GM18873 (cell line): ENCODE results near the gene SLC43A3.

Source experiments
- ATAC-seq: cut with Tn5 transposase; IDR thresholded peaks from one replicate; pipeline ENCODE4 v1.9.1; 2021; ENCODE audit warnings: mild to moderate bottlenecking, moderate library complexity, moderate number of reproducible peaks; ENCODE audit not compliant: unreplicated experiment, low FRiP score

The SLC43A3 gene

DNA sequence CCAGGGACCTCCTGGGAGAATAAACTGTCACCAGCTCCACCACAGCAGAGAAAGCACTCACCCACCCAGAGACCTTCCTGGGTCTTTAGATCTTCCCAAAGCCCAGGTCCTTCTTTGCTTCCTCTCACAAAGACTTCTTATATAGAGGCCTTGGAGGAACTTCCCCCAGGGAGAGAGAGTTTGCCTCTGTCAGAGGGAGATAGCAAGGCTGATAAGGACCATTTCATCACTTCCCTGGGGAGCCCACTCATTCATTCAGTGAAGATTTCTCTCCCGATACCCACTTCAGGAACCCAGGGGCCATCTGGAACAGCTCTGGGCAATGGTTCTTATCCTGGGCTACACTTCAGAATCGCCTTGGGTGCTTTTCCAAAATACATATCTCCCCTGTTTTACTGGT, 36.4 kb downstream of the SLC43A3 start, which contains the start of gene PRG2:
Gene PRG2, minus strand, starts transcription at position 116 of the 400 bp plus-strand sequence. CDS start 706 bp downstream, outside the sequence.
- ATAC-seq: no peak

DNA sequence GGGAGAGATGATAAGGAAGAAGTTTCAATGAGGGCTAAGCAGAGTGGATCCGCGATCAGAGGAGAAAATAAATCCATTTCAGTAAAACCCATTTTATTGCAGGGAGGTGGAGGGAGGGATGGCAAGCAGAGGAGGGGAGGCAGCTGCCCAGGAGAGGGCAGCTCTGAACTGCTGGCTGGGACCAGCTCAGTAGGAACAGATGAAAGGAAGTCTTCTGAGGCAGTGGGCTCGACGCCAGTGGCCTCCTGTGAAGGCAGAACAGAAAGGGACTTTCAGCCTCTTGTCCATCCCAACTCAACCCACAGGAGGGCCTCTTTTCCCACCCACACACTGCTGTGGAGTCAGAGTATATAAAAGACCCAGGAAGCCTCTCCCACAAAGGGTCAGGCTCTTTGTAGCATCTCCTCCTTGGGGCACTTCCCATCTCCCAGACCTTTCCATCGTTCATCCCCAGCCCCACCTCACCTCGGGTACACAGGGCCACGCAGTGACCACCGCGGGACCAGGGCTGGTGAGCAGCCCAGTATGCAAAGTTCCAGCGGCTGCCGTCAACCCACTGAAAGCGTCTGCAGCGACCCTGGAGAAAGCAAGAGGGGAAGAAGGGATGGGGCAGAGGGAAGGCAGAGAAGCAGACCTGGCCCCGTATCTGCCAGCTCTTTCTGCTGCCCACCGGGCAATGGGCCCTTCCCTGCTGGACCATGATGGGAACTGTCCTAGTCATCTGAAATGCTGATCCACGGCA, 39.5 kb downstream of the SLC43A3 start:
- no peak for ATAC-seq

DNA sequence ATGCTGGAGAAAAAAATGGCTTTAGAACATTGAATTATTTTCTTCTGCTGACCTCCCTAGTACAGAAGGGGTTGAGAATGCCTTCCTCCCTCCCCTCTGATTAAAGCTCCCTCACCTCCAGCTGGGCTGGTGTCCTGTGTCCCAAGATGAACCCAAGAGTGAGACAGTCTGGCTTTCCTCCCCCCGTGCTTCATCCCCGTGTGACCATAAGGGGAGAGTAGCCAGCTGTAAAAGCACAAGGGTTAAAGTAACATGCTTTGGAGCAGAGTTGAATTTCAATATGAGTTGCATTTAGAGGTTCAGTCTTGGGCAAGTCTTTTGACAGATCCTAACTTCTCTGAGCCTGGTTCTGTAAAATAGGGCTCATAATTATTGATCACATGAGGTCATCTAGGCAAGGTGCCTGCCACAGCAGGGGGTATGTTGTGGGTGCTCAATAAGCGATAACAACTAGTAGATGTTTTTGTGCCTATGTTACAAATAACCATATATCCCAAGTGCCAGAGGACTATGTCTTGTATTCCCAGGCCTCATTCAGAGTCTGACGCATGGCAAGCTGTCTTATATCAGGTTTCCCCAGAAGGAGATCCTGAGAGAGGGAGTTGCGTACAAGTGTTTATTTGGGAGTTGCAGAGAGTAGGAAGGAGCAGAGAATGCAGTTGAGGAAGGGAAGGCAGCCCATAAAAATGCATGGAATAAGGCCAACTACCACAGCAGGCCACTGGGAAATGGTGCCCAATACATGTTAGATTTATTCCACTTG, 40.6 kb downstream of the SLC43A3 start:
- ATAC-seq: no peak

DNA sequence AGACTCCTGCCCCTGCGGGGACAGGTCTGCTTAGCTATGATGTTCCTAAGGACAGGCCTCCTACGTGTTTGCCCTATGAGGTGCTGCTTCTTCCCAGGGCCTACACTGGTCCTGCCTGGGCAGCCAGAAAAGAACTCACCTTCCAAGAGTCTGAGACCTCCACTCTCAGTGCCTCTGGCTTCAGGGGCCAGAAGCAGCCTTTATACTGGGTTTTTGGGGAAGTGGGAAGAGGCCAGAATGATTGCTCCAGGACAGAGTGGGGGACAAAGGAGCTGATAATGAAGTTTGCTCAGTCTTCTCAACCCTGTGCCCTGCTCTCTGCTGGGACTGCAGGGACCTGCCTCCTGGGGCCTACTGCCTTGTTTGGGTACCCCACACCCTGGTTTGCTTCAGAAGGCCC, 45.9 kb downstream of the SLC43A3 start, which contains the start of gene PRG3:
Gene PRG3, minus strand, starts transcription at position 176 of the 400 bp plus-strand sequence. CDS start 442 bp downstream, outside the sequence.
- no peak for ATAC-seq

DNA sequence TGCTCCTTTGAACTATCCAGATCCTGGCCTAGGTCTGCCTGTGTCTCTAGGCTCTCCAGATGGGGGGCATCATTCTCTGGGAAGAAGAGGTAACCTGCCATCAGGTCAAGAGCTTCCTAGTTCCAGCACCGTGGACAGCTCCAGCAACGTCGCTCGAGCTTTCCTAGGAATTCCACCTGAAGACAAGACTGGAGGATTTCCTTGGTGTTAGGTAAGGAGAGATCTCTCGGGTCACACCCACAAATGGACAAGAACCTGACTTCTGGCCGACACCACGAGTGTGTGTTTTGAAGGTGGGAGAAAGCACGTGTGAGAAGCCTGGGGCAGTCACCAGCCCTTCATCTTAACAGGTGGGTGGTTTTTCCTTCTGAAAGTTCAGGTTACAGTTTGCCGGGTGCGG, 47.2 kb downstream of the SLC43A3 start:
- ATAC-seq: no peak

DNA sequence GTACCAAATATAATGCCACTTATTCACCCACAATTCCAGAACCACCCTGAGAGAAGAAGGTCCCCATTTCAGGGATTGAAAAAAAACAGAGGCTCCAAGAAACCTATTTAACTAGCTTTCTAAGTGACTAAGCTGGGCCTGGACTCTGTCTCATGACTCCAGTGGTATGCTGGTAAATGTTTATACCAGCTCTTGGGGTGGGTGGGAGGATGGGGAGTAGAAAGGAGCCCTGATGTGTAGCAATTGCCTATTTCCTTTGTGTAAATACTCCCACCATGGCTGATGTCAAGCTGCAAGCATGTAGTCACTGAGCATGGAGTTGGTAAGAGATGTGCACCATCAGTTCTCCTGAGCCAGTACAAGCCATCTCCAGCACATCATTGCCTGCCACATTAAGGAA, 48.7 kb downstream of the SLC43A3 start:
- no peak for ATAC-seq

DNA sequence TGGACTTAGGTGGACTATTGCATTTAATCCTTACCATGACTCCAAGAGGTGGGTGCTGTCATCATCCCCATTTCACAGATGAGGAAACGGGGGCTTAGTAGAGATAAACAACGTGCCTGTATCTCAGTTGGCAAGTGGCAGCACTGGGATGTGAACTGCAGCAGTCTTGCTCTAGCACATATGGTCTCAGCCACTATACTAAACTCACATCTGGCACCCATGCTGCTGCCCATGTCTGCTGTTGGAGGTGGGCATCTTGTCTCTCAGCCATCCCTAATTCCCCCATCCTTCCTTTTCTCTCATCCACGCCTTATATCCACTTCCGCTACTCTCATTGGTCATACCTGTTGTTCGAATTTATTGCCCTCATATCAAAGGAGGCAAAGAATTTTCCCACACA, 49.8 kb downstream of the SLC43A3 start:
- no peak for ATAC-seq

DNA sequence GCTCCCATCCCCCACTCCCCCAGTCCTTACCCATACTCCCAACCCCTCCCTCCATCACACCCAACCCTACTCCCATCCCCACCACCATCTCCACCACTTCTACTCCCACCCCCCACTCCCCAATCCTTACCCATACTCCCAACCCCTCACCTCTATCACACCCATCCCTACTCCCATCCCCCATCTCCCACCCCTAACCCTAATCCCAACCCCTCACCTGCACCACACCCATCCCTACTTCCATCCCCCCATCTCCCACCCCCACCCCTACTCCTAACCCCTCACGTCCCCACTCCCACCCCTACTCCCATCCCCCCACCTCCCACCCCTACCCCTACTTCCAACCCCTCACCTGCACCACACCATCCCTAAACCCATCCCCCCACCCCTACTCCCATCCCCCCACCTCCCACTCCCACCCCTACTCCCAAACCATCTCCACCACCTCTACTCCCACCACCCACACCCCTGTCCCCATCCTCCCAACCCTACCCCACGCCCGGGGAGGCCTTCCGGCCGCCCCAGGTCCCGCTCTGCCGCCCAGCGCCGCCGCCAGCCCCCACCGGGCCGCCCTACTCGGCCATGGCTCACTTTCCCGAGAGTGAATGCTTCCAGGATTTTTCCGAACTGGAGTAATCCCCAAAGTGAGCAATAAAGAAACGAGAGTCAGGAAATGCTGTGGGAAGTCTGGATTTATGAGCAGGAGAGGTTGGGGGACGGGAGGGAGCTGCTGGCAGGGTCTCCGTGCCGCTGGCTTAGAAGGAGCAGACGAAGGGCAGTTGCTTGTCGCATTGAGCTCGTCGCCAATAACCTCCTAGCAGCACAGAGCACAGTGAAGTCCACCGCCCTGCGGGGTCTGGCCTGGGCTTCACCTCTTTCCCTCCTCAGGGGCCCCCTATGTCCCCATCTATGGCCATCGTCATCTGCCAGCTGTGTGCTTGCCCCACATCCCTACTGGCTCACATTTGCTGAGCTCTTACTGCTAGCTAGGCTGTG, 50.5 kb downstream of the SLC43A3 start:
- no peak for ATAC-seq

DNA sequence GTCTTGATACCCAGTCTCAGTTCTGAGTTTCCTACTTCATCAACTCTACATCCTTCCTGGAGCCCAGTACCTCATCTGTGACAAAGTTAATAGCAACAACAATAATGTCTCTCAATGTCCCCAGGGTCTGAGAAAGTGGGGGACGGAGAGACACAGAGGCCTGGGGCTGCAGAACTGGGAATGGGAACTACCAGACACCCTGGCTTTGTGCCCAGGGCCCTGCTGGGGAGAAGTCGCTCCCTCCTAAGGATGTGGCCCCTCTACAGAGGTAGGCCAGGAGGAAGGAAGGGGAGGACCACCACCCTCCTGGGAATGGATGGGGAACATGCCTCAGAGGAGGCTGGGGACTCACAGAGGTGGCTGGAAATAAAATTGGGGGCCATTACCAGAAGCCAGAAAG, 51.4 kb downstream of the SLC43A3 start:
- ATAC-seq: no peak

DNA sequence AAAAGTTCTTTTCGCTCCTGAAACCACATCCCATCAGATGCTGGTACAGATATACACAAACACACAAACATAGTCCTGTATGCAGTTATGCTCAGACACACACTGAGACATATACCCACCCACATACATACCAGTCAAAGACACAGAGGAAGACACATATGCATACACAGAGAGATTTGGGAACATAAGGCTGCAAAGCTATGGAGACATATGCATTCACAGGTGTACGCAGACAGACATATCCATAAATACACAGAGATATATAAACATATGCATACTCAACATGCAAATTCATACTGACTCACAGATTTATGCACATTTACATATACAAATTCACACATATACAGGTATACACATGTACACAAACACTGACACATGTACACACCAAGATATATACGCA, 52.0 kb downstream of the SLC43A3 start:
- ATAC-seq: no peak

DNA sequence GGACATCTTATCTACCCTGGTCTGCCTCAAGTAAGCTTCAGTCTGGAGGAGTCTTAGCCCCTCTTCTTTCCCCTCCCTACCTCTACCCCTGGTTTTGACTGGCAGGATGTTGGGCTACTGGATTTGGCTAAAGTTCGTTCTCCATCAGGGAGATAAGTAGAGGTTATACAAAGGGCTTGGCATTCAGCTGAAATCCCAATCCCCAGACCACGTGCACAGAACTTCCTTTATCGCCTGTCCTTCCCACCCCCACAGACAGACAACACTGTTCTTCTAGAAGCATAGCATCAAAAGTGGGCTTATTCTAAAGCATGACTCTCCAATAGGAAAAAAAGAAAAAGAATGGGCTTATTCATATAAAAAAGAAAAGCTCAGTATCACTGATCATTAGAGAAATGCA, 53.8 kb downstream of the SLC43A3 start:
- no peak for ATAC-seq

DNA sequence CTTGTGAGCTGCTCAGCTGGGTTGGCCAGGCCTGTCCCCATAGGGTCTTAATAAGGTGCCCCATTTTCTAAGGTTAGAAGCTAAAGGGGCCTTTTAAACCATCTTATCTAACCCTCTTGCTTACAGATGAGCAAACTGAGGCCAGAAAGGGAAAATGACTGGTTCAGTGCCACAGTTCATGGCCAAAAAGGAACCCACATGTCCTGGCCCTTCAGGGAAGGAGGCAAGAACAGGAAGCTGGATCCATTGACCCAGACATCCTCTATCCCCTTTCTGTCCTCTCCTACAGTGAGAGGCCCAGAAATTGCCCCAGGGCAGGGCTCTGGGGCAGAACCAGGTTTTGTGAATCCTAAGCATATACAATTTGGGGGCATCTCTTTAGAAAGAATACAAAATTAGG, 56.0 kb downstream of the SLC43A3 start:
- no peak for ATAC-seq

DNA sequence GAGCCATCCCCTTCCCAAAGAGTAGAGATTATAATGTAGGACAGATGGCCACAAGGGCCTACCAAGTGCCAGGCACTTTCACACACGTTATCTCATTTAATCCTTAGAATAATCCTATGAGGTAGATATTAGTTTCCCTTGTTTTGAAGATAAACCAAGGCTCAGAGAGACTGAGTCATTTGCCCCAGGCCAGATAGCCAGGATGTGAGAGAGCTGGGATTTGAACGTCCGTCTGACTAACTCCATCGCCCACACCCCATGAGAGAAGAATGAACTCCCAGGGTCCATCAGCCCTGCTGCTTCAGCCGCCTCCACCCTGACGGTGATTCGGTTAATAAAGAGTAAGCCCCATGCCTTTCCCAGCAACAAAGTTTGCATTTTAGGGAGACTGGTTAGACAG, 56.7 kb downstream of the SLC43A3 start:
- no peak for ATAC-seq

DNA sequence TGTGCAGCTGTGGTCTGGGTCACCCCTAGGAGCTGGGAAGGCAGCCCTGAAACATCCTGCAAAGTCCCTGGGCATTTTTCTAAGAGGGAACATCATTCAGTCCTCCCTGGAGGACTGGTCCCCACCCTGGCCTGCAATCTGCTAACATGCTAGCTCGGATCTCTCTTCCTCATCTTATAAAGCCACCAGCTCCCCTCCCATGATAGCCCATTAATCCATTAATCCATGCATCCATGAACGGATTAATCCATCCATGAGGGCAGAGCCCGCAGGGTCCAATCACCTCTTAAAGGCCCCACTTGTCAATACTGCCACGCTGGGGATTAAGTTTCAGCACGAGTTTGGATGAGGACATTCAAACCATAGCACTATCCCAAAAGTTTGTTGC, 58.1 kb downstream of the SLC43A3 start:
- no peak for ATAC-seq

DNA sequence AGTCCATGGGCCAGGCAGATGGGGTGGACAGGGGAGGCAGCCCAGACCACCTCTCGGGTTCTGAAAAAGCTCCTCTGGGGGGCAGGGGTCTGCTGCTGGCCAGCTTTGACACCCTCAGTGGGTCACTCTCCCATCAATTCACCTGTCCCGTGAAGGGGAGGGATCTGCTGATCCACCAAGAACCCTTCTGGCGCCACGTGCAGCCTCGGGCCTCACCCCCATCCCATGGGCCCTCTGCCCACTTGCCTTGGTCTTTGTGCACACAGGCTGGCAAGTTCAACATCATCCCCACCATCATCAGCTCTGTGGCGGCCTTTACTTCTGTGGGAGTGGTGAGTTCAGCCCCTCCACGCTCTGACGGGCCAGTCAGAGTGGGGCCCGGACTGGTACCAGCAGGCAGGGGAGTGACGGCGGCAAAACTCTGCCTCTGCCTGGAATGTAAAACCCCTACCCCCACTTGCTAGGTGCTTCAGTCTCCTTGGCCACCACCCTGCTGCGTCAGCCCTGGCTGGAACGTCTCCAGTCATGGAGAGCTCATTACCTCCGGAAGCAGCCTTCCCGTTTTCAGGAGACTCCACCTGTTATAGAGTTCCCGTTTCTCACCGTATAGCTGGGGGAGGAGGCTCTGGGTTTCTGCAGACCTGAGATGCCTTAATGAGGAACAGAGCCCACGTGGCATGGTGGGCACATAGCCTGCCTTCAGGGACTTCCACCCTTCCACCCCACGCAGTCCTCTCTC, 58.6 kb downstream of the SLC43A3 start:
- ATAC-seq: no peak

DNA sequence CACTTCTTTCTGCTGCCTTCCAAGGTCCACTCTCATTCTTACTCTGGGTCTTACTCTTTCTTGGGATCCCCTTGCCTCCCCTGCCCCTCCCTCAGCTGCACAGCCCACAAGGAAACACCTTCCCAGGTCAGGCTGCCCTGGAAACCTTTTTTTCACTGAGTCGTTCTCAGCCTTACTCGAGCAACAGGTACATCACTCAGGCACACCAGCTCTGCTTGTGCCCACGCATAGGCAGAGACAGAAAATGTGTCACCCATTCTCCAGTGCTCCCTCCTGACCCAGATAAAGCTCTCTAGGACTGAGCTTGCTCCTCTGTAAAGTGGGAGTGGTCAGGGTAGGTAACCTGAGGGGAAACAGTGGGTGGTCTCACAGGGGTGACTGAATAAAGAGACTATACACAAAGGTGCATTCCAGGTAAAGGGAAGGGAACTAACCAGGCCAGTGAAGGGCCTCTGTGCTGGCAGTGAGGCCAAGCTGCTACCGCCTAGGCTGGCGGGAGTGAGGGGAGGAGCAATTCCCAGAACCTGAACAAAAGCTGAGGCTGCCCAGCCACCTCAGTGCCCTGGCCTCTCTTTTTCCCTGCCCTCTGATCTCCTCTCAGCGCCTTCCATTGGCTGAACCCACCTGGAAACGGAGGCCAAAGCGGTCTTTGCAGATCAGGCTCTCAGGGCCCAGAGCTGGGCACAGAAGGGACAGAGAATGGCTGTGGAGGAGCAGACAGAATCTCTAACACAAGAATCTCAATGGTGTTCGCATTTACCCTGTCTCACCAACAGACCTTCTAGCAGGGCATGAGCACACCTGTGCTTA, 61.9 kb downstream of the SLC43A3 start:
- ATAC-seq: no peak

DNA sequence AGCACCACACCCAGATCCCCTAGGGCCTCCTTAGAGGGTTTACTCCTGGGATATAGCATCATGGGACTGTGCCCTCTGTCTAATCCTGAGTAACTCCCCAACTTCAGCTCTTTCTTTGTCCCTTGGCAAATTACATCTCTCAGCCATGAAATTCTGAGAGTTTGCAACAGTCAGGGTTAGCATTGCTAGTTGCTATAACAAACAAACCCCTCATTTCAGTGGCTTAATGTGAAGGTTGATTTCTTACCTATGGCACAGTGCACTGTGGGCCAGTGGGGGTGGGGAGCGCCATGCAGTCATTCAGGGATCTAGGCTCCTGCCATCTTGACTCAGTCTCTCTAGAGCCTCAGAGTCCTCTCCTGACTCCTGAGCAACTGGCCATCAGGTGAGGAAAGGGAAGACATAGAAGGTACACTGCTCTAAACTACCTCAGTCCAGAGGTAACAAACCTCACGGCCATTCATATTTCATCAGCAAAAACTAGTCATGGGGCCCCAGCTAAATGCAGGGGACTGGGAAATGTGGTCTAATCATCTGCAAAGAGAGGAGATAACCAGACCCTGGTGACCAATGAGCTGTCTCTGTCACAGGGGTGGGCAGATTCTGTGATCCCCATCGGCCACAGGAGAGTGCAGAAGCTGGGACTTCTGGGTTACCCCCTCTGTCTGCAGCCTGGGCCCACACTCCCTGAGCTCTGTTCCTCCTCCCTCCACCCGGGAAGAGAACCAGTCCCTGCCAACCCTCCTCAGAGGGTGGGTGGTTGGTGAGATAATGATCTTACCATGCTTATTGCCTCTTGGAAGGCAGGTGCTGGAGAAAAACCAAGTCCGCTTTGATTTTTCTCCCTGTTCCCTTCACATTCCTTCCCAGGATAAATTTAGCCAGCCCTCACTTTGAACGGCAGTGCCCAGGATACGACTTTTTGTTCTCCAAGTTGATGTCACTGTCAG, 63.5 kb downstream of the SLC43A3 start:
- no peak for ATAC-seq

DNA sequence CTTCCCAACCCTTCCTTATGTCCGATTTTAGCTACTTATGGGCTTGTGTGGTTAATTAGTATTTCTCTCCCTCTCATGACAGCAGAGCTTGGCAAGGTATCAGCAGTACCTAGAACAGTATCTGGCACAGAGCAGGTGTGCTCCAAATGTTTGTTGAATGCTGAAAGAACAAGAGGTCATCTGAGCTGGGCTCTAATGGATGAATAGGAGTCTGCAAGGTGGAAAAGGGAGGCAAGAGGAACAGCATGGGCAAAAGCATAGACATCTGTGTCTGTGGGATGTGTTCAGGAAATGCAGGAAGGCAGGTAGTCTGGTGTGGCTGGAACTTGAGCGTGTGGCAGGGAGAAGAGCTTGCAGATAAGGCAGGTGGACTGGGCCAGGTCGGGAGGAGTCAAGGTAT, 65.0 kb downstream of the SLC43A3 start:
- ATAC-seq: no peak
